Trophoblast cell (in vitro differentiated cells and primary cell): ENCODE results near the gene PARVB.

Experiments used
- DNase-seq, 2 donors: peaks; one replicate each; pipeline ENCODE4 v3.0.0-alpha.2; 2016
- H2AFZ ChIP-seq: 2 replicates; pipeline ENCODE4 v1.6.1; 2013; ENCODE audit warnings: low read length, moderate library complexity, mild to moderate bottlenecking; ENCODE audit not compliant: insufficient read depth, poor library complexity
- H2AK5ac ChIP-seq: 2 replicates; pipeline ENCODE4 v1.6.1; 2013; ENCODE audit warnings: mild to moderate bottlenecking, low read length
- H2BK120ac ChIP-seq: 2 replicates; pipeline ENCODE4 v1.6.1; 2013; ENCODE audit warnings: low read length, mild to moderate bottlenecking, moderate library complexity; ENCODE audit not compliant: insufficient read depth, poor library complexity
- H2BK12ac ChIP-seq: 2 replicates; pipeline ENCODE4 v1.6.1; 2013; ENCODE audit warnings: mild to moderate bottlenecking, low read length, moderate library complexity
- H2BK5ac ChIP-seq: 2 replicates; pipeline ENCODE4 v1.6.1; 2013; ENCODE audit warnings: low read length, low read depth, moderate library complexity, mild to moderate bottlenecking; ENCODE audit not compliant: poor library complexity
- H3K14ac ChIP-seq: 2 replicates; pipeline ENCODE4 v1.6.1; 2013; ENCODE audit warnings: mild to moderate bottlenecking, low read length
- H3K18ac ChIP-seq: 2 replicates; pipeline ENCODE4 v1.6.1; 2013; ENCODE audit warnings: mild to moderate bottlenecking, low read length
- H3K23ac ChIP-seq: 2 replicates; pipeline ENCODE4 v1.6.1; 2013; ENCODE audit warnings: low read length
- H3K27ac ChIP-seq: 2 replicates; pipeline ENCODE4 v1.5.1; 2013; ENCODE audit warnings: low read depth, mild to moderate bottlenecking, inconsistent platforms, low read length, moderate library complexity
- H3K27me3 ChIP-seq: 2 replicates; pipeline ENCODE4 v1.6.1; 2013; ENCODE audit warnings: inconsistent platforms, mild to moderate bottlenecking, low read length, moderate library complexity; ENCODE audit not compliant: insufficient read depth
- H3K36me3 ChIP-seq, 2 experiments: 1 replicate in 1 of 2; 2 replicates in 1 of 2; pipeline ENCODE4 v1.6.1; 2013; ENCODE audit warnings: low read length in 2 of 2, mild to moderate bottlenecking in 2 of 2, moderate library complexity in 1 of 2; ENCODE audit not compliant: insufficient read depth in 2 of 2, control insufficient read depth in 1 of 2
- H3K4ac ChIP-seq: 2 replicates; pipeline ENCODE4 v1.6.1; 2013; ENCODE audit warnings: low read depth, mild to moderate bottlenecking, low read length, moderate library complexity
- H3K4me1 ChIP-seq, 2 experiments: 1 replicate in 1 of 2; 2 replicates in 1 of 2; pipeline ENCODE4 v1.6.1; 2013; ENCODE audit warnings: low read length in 2 of 2, mild to moderate bottlenecking in 2 of 2, moderate library complexity in 1 of 2; ENCODE audit not compliant: insufficient read depth in 2 of 2, control insufficient read depth in 1 of 2
- H3K4me2 ChIP-seq: 2 replicates; pipeline ENCODE4 v1.6.1; 2013; ENCODE audit warnings: inconsistent platforms, mild to moderate bottlenecking, low read length, moderate library complexity
- H3K4me3 ChIP-seq: 2 replicates; pipeline ENCODE4 v1.5.1; 2013; ENCODE audit warnings: mild to moderate bottlenecking, low read depth, low read length, inconsistent platforms
- H3K79me1 ChIP-seq: one replicate; pipeline ENCODE4 v1.6.1; 2013; ENCODE audit warnings: low read length
- H3K79me2 ChIP-seq: 2 replicates; pipeline ENCODE4 v1.6.1; 2013; ENCODE audit warnings: low read length, mild to moderate bottlenecking; ENCODE audit not compliant: control insufficient read depth, insufficient read depth, poor library complexity
- H3K9ac ChIP-seq: 2 replicates; pipeline ENCODE4 v1.6.1; 2013; ENCODE audit warnings: mild to moderate bottlenecking, low read length
- H3K9me3 ChIP-seq: 2 replicates; pipeline ENCODE4 v1.6.1; 2013; ENCODE audit warnings: low read depth, mild to moderate bottlenecking, control low read depth, inconsistent platforms, low read length; ENCODE audit not compliant: insufficient read depth
- H4K12ac ChIP-seq: 2 replicates; pipeline ENCODE4 v1.6.1; 2013; ENCODE audit warnings: low read depth, mild to moderate bottlenecking, low read length, moderate library complexity
- H4K8ac ChIP-seq: 2 replicates; pipeline ENCODE4 v1.6.1; 2013; ENCODE audit warnings: low read depth, mild to moderate bottlenecking, low read length, moderate library complexity
- H4K91ac ChIP-seq: one replicate; pipeline ENCODE4 v1.6.1; 2013; ENCODE audit warnings: low read depth, mild to moderate bottlenecking, low read length, moderate library complexity
- WGBS: extraction: QIAGEN DNeasy Blood & Tissue Kit; methylation state at CpG from one replicate; pipeline ENCODE4 v1.1.7; 2013; ENCODE audit warnings: missing lambda C conversion rate; ENCODE audit not compliant: insufficient read length, insufficient coverage; ENCODE audit errors: extremely low coverage; 5-methylcytosine and 5-hydroxymethylcytosine counted together

The PARVB gene

GRCh38 chr22:44093791-44094190 is 69.7 kb downstream of the PARVB start:
- Histone ChIP-seq H3K4me3 (no peak overlapping the region), H2BK120ac (no peak overlapping the region), H2AK5ac (no peak overlapping the region), H2BK5ac (no peak overlapping the region), H3K9me3 (no peaks in the 10 kb centered on the region), H3K4me1 (no peaks in the 10 kb centered on the region), H3K27me3 (no peaks in the 10 kb centered on the region), H2BK12ac (no peak overlapping the region), H3K23ac (no peak overlapping the region), H4K91ac (no peak overlapping the region), H3K79me1 (no peaks in the 10 kb centered on the region), H2AFZ (no peak overlapping the region), H3K27ac (no peak overlapping the region), H3K4me2 (no peak overlapping the region), H4K8ac (no peak overlapping the region), H4K12ac (no peak overlapping the region), H3K4ac (no peak overlapping the region), H3K18ac (no peak overlapping the region), H3K79me2 (no peaks in the 10 kb centered on the region), H3K36me3 (no peaks in the 10 kb centered on the region), H3K14ac (no peak overlapping the region), H3K9ac (no peak overlapping the region)
- no peak for DNase-seq
- WGBS = no CpG with 5 or more reads among the region's 9 CpGs

- Histone ChIP-seq H3K18ac (no peak overlapping the region), H3K27ac (no peak overlapping the region), H3K79me1 (no peaks in the 10 kb centered on the region), H3K9me3 (peaks cover 2% of the 10 kb centered on the region), H2AK5ac (no peak overlapping the region), H3K79me2 (no peaks in the 10 kb centered on the region), H3K9ac (no peak overlapping the region), H4K12ac (no peak overlapping the region), H3K4me1 (no peaks in the 10 kb centered on the region), H3K36me3 (no peaks in the 10 kb centered on the region), H3K4me2 (no peak overlapping the region), H2BK120ac (no peak overlapping the region), H3K27me3 (no peaks in the 10 kb centered on the region), H3K14ac (no peak overlapping the region), H3K23ac (no peak overlapping the region), H3K4me3 (no peak overlapping the region), H4K91ac (no peak overlapping the region), H2BK12ac (no peak overlapping the region), H3K4ac (no peak overlapping the region), H2BK5ac (no peak overlapping the region), H2AFZ (no peak overlapping the region), H4K8ac (no peak overlapping the region)
- WGBS = no CpG with 5 or more reads among the region's 14 CpGs
- no peak for DNase-seq
Measured at GRCh38 chr22:44094751-44095302, 70.7 kb downstream of the PARVB start.

GRCh38 chr22:44096736-44097135 is 72.6 kb downstream of the PARVB start:
- no peak overlapping the region for H3K27ac ChIP-seq
- H2BK12ac ChIP-seq = no peak overlapping the region
- no peak overlapping the region for H4K91ac ChIP-seq
- H3K4ac ChIP-seq = no peak overlapping the region
- no peaks in the 10 kb centered on the region for H3K4me1 ChIP-seq
- no peaks in the 10 kb centered on the region for H3K27me3 ChIP-seq
- H3K79me2 ChIP-seq = no peaks in the 10 kb centered on the region
- no peak overlapping the region for H2AK5ac ChIP-seq
- no peak overlapping the region for H3K4me2 ChIP-seq
- no peak overlapping the region for H3K14ac ChIP-seq
- no peak overlapping the region for H4K12ac ChIP-seq
- peaks cover 2% of the 10 kb centered on the region for H3K9me3 ChIP-seq
- H3K23ac ChIP-seq = no peak overlapping the region
- no CpG with 5 or more reads among the region's 11 CpGs for WGBS
- no peaks in the 10 kb centered on the region for H3K36me3 ChIP-seq
- no peak overlapping the region for H4K8ac ChIP-seq
- H2BK120ac ChIP-seq = no peak overlapping the region
- DNase-seq = no peak
- no peak overlapping the region for H2AFZ ChIP-seq
- H3K4me3 ChIP-seq = no peak overlapping the region
- H3K9ac ChIP-seq = no peak overlapping the region
- no peak overlapping the region for H3K18ac ChIP-seq
- no peak overlapping the region for H2BK5ac ChIP-seq
- H3K79me1 ChIP-seq = no peaks in the 10 kb centered on the region

GRCh38 chr22:44097263-44098020 is 73.3 kb downstream of the PARVB start:
- Histone ChIP-seq H4K12ac (no peak overlapping the region), H4K91ac (no peak overlapping the region), H3K4ac (no peak overlapping the region), H3K4me2 (no peak overlapping the region), H3K18ac (no peak overlapping the region), H3K79me2 (no peaks in the 10 kb centered on the region), H3K27me3 (no peaks in the 10 kb centered on the region), H4K8ac (no peak overlapping the region), H2BK5ac (no peak overlapping the region), H3K9ac (no peak overlapping the region), H3K79me1 (no peaks in the 10 kb centered on the region), H2AK5ac (no peak overlapping the region), H3K36me3 (no peaks in the 10 kb centered on the region), H3K4me1 (no peaks in the 10 kb centered on the region), H2AFZ (no peak overlapping the region), H3K14ac (no peak overlapping the region), H2BK12ac (no peak overlapping the region), H3K27ac (no peak overlapping the region), H3K23ac (no peak overlapping the region), H3K9me3 (peaks cover 2% of the 10 kb centered on the region), H2BK120ac (no peak overlapping the region), H3K4me3 (no peak overlapping the region)
- no CpG with 5 or more reads among the region's 23 CpGs for WGBS
- no peak for DNase-seq
